Prostate gland (tissue), 2 donors: ENCODE measurements around the gene DUSP21.

ENCODE experiments used
- POLR2A ChIP-seq: fragments of 450-650 bp; IDR thresholded peaks from one replicate; pipeline ENCODE4 v1.6.1; 2016; ENCODE audit warnings: antibody characterized with exemption, mild to moderate bottlenecking
- POLR2AphosphoS5 ChIP-seq: sonication (generic); formaldehyde crosslinking; IDR thresholded peaks from one replicate; pipeline ENCODE4 v1.6.1; 2017; ENCODE audit warnings: antibody characterized with exemption
- TF ChIP-seq, protein P1 (sequence below), 4 experiments: fragments of 200-600 bp in 2 of 4; fragments of 450-650 bp in 2 of 4; sonication (generic) in 2 of 4; IDR thresholded peaks; 1 replicate in 3 of 4; 2 replicates in 1 of 4; pipeline ENCODE4 v1.5.1; 2016 to 2019; ENCODE audit warnings: antibody characterized with exemption in 4 of 4, mild to moderate bottlenecking in 2 of 4, moderate library complexity in 2 of 4

DNA sequence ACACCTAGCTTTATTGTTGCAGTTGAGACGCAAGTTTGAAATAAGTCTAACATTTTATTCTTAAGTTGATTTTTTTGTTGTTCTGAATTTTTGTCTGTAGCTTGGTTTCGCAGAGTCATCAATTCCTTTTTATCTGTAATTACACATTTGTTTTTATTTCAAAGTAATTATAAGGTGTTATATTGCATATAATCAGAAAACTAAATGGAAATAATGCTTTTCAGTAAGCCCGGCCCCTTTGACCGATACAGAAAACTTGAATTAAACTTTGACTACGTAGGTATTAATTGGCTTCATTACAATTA, 31.3 kb downstream of the DUSP21 start:
- TF ChIP-seq, protein P1, sequence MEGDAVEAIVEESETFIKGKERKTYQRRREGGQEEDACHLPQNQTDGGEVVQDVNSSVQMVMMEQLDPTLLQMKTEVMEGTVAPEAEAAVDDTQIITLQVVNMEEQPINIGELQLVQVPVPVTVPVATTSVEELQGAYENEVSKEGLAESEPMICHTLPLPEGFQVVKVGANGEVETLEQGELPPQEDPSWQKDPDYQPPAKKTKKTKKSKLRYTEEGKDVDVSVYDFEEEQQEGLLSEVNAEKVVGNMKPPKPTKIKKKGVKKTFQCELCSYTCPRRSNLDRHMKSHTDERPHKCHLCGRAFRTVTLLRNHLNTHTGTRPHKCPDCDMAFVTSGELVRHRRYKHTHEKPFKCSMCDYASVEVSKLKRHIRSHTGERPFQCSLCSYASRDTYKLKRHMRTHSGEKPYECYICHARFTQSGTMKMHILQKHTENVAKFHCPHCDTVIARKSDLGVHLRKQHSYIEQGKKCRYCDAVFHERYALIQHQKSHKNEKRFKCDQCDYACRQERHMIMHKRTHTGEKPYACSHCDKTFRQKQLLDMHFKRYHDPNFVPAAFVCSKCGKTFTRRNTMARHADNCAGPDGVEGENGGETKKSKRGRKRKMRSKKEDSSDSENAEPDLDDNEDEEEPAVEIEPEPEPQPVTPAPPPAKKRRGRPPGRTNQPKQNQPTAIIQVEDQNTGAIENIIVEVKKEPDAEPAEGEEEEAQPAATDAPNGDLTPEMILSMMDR (IDR thresholded peaks at IDR 0.05) = no peak
- no peak for TF ChIP-seq POLR2A
- no peak for TF ChIP-seq POLR2AphosphoS5
